BLaER1 (cell line): ENCODE results near the gene ATP1A3.
"Not testable (repeated sequence)": the region's sequence is repeated elsewhere in the genome, so short reads cannot be mapped to it uniquely, and the experiment has no call there.

Experiments used
- H3K27ac ChIP-seq: shearing (Covaris generic); formaldehyde crosslinking; 2 replicates; pipeline ENCODE4 v1.8.1; 2022
- H3K27me3 ChIP-seq: shearing (Covaris generic); formaldehyde crosslinking; 2 replicates; pipeline ENCODE4 v1.8.1; 2022
- H3K36me3 ChIP-seq: shearing (Covaris generic); formaldehyde crosslinking; 2 replicates; pipeline ENCODE4 v1.8.1; 2022
- H3K4me1 ChIP-seq: shearing (Covaris generic); formaldehyde crosslinking; 2 replicates; pipeline ENCODE4 v1.8.1; 2022
- H3K4me2 ChIP-seq: shearing (Covaris generic); formaldehyde crosslinking; 2 replicates; pipeline ENCODE4 v1.8.1; 2022
- H3K4me3 ChIP-seq: shearing (Covaris generic); formaldehyde crosslinking; 2 replicates; pipeline ENCODE4 v1.8.1; 2022
- H3K9ac ChIP-seq: shearing (Covaris generic); formaldehyde crosslinking; 2 replicates; pipeline ENCODE4 v1.8.1; 2022
- H3K9me3 ChIP-seq: shearing (Covaris generic); formaldehyde crosslinking; 2 replicates; pipeline ENCODE4 v1.8.1; 2022
- H4K20me1 ChIP-seq: shearing (Covaris generic); formaldehyde crosslinking; 2 replicates; pipeline ENCODE4 v1.8.1; 2022
- Cebpa-rat ChIP-seq: shearing (Covaris generic); IDR thresholded peaks from 2 replicates; pipeline ENCODE4 v1.8.1; 2022

The ATP1A3 gene

GRCh38 chr19:42030645-42031440 lies 36.8 kb upstream of the ATP1A3 start:
- Histone ChIP-seq H3K27ac (no peak overlapping the region), H3K4me2 (no peak overlapping the region), H3K9me3 (no peaks in the 10 kb centered on the region), H3K4me3 (no peak overlapping the region), H3K9ac (no peak overlapping the region), H3K4me1 (0 out of 2 replicates have a peak, but pooled peaks cover 4% of the 10 kb centered on the region), H3K36me3 (peaks cover 82% of the 10 kb centered on the region), H4K20me1 (0 out of 2 replicates have a peak, but pooled peaks cover 18% of the 10 kb centered on the region), H3K27me3 (no peaks in the 10 kb centered on the region)
- TF ChIP-seq Cebpa-rat: no peak

DNA sequence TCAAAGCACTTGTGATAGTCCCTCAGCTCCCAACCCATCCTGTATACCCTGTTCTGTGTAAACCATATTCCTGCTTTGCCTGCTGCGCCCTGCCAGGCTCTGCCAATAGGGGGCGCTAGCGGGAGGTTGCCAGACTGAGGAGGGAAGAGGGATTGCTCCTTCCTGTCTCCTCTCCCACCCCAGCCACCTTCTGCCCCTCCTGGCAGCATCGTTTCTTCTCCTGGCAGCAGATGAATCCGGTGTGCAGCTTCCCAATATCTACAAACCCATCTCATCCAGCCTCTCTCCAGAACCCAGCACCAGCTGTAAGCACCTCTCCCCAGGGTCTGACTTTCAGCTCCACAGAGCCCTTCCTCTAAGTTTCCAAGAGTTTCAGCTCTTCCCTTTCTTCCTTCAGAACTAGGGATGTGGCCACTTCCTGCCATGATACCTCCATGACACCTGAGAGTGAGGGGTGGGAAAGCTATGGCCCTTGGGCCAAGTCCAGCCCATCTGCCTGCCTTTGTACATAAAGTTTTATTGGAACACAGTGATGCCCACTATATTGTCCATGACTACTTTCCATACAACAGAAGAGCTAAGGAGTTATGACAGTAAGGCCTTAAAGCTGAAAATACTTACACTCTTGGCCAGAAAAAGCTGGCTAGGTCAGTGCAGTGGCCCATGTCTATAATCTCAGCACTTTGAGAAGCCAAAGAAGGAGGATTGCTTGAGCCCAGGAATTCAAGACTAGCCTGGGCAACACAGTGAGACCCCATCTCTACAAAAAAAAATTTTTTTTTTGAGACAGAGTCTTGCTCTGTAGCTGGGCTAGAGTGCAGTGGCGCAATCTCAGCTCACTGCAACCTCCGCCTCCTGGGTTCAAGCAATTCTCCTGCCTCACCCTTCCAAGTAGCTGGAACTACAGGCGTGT lies 34.5 kb upstream of the ATP1A3 start:
- Histone ChIP-seq H3K27me3 (no peaks in the 10 kb centered on the region), H3K4me3 (no peak overlapping the region), H3K4me1 (no peaks in the 10 kb centered on the region), H3K9me3 (no peaks in the 10 kb centered on the region), H3K27ac (no peak overlapping the region), H3K4me2 (no peak overlapping the region), H3K36me3 (peaks cover 93% of the 10 kb centered on the region), H4K20me1 (0 out of 2 replicates have a peak, but pooled peaks cover 21% of the 10 kb centered on the region), H3K9ac (no peak overlapping the region)
- TF ChIP-seq Cebpa-rat: no peak

DNA sequence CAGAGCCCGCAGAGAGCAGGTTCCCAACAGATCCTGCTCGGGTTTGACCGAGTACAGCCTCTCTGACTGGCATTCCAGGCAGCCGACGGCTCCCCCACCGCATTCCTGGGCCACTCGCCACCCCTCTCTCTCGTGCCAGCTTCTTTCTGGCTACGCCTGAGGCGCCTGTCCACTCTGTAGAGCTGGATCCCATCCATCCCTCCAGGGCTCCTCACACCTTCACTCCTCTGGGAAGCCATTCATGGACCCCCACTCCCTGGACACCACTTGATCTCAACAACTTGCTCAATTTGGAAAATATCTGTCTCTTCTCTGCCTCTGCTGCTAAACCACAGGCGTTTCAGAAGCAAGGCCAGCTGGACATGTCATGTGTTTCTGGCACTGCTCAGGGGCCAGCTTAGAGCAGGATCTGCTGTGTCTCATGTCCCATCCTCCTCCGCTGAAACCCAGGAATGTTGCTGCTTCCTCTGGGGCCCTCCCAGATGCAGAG lies 30.6 kb upstream of the ATP1A3 start:
- Histone ChIP-seq H3K36me3 (peaks cover 96% of the 10 kb centered on the region), H3K27me3 (no peaks in the 10 kb centered on the region), H3K4me2 (no peak overlapping the region), H4K20me1 (peaks cover 37% of the 10 kb centered on the region), H3K4me1 (peaks cover 20% of the 10 kb centered on the region), H3K9me3 (no peaks in the 10 kb centered on the region), H3K4me3 (no peak overlapping the region), H3K27ac (no peak overlapping the region), H3K9ac (no peak overlapping the region)
- no peak for TF ChIP-seq Cebpa-rat

DNA sequence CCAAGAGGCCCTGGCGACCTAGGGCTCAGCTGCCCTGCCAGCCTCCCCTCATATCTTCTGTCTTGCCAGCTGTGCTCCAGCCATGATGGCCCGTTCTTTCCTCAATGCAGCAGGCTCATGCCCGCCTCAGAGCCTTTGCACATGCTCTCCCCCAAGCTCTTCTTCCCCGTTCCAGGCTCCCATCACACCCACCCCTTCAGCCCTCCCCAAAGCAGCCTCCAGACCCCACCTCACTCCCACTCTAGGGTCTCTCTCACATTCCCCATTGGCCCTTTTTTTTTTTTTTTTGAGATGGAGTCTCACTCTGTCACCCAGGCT lies 29.9 kb upstream of the ATP1A3 start:
- Histone ChIP-seq H3K4me2 (no peak overlapping the region), H3K9me3 (no peaks in the 10 kb centered on the region), H3K9ac (no peak overlapping the region), H3K27ac (no peak overlapping the region), H4K20me1 (peaks cover 33% of the 10 kb centered on the region), H3K27me3 (no peaks in the 10 kb centered on the region), H3K36me3 (peaks cover 96% of the 10 kb centered on the region), H3K4me3 (no peak overlapping the region), H3K4me1 (peaks cover 26% of the 10 kb centered on the region)
- TF ChIP-seq Cebpa-rat: no peak

DNA sequence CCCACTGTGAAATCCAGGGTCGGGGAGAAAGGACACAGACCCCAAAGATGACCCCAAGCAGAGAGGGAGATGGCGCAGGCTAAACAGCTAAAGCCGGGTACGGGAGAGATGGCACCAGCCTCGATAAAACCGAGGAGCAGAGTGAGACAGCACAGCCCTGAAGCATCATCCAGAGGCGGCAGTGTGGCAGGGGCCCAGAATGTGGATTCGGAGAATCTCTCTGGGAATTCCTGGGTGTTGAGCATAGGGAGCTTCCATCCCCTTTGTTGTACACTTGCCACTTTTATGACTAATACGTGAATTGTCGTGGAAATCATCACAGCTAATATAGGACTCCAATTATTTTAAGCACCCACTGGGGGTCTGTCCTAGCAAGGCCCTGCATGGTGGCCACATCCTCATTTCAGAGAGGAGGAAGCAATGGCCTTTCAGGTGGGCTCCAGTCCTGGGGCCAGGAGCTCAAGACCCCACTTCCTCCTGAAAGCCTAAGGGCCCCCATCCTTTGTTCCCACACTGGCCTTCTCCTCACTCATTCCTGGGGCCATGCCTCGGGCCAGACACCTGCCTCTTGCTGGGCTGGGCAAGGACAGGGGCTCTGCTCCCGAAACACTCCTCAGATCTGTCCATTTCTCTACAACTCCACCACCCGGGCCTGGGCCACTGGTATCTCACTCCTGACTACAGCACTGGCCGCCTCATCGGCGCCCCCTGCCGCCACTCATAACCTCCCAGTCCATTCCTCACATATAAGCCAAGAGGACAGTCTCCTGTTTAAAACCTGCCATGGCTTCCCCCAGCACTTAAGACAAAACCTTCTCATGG lies 29.3 kb upstream of the ATP1A3 start:
- no peak for TF ChIP-seq Cebpa-rat
- H3K9me3 ChIP-seq: no peaks in the 10 kb centered on the region
- H3K36me3 ChIP-seq: peaks cover 94% of the 10 kb centered on the region
- no peak overlapping the region for H3K4me2 ChIP-seq
- no peak overlapping the region for H3K9ac ChIP-seq
- H3K27me3 ChIP-seq: no peaks in the 10 kb centered on the region
- no peak overlapping the region for H3K27ac ChIP-seq
- peaks cover 33% of the 10 kb centered on the region for H4K20me1 ChIP-seq
- H3K4me3 ChIP-seq: no peak overlapping the region
- H3K4me1 ChIP-seq: peaks cover 31% of the 10 kb centered on the region

- Histone ChIP-seq H3K9me3 (no peaks in the 10 kb centered on the region), H3K4me3 (no peak overlapping the region), H4K20me1 (peaks cover 31% of the 10 kb centered on the region), H3K27ac (no peak overlapping the region), H3K4me1 (peaks cover 38% of the 10 kb centered on the region), H3K4me2 (peak overlapping the region; percentile 42), H3K36me3 (peaks cover 94% of the 10 kb centered on the region), H3K9ac (no peak overlapping the region), H3K27me3 (no peaks in the 10 kb centered on the region)
- no peak for TF ChIP-seq Cebpa-rat
Observed at GRCh38 chr19:42022616-42023015, 28.6 kb upstream of the ATP1A3 start.

- Histone ChIP-seq H4K20me1 (peaks cover 26% of the 10 kb centered on the region), H3K27me3 (no peaks in the 10 kb centered on the region), H3K4me1 (peaks cover 42% of the 10 kb centered on the region), H3K9ac (peak overlapping the region; percentile 38; the same call in 1 of the 2 replicates), H3K4me3 (no peak overlapping the region), H3K4me2 (peak overlapping the region; percentile 42), H3K27ac (0 out of 2 replicates have a peak overlapping the region, but pooled peaks have one; percentile 40), H3K9me3 (no peaks in the 10 kb centered on the region), H3K36me3 (peaks cover 93% of the 10 kb centered on the region)
- no peak for TF ChIP-seq Cebpa-rat
Observed at GRCh38 chr19:42021185-42021584, 27.2 kb upstream of the ATP1A3 start.

DNA sequence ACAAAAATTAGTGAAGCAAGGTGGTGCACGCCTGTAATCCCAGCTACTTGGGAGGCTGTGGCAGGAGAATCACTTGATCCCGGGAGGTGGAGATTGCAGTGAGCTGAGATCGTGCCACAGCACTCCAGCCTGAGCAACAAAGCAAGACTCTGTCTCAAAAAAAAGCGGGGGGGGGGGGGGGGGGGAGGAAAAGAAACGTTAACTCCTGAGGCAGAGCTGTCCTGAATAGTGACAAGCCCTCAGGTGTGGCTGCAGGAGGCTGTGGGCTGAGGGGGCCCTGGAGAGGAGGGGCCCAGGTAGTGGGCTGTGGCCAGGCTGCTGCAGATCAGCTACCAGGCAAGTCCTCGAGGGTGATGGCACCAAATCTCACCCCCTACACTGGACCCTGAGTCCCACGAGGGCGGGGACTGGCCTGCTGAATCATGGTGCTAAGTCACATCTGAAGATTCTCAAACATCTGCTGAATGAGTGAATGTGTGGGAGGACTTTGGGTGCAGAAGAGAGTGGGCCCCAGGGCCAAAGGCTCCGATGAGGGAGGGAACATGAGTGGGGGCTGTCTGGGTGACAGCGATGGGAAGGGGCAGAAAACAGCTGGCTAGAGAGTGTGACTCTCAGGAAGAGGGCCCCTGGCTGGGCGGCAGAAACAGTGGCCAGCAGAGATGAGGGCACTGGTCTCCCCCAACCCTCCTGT lies 24.6 kb upstream of the ATP1A3 start:
- Histone ChIP-seq H3K4me3 (no peak overlapping the region), H3K36me3 (peaks cover 82% of the 10 kb centered on the region), H3K4me2 (peak overlapping the region; percentile 40; the same call in 1 of the 2 replicates), H3K4me1 (peaks cover 42% of the 10 kb centered on the region), H3K27ac (no peak overlapping the region), H3K27me3 (no peaks in the 10 kb centered on the region), H3K9ac (no peak overlapping the region), H3K9me3 (no peaks in the 10 kb centered on the region), H4K20me1 (peaks cover 19% of the 10 kb centered on the region)
- no peak for TF ChIP-seq Cebpa-rat

DNA sequence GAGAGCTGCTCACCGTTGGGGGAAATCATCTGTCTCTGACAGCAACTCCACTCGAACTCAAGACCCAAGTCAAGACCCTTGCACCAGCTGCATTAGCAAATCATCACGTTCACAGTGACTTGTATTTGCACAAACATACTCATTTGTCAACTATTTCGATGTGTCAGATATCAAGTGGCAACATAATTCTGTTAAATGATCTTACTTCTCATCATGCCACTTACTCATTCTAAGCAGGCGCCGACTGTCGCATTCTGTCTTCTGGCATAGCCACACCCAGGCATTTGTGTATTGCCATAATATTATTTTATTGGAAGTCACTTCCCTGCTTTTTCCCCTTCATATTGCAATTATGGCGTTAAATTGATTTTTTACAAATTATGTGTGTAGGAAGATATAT lies 23.0 kb upstream of the ATP1A3 start:
- Histone ChIP-seq H3K27ac (no peak overlapping the region), H3K4me1 (peaks cover 34% of the 10 kb centered on the region), H3K4me3 (no peak overlapping the region), H3K9me3 (no peaks in the 10 kb centered on the region), H4K20me1 (peaks cover 11% of the 10 kb centered on the region), H3K36me3 (peaks cover 68% of the 10 kb centered on the region), H3K4me2 (no peak overlapping the region), H3K27me3 (no peaks in the 10 kb centered on the region), H3K9ac (no peak overlapping the region)
- no peak for TF ChIP-seq Cebpa-rat

DNA sequence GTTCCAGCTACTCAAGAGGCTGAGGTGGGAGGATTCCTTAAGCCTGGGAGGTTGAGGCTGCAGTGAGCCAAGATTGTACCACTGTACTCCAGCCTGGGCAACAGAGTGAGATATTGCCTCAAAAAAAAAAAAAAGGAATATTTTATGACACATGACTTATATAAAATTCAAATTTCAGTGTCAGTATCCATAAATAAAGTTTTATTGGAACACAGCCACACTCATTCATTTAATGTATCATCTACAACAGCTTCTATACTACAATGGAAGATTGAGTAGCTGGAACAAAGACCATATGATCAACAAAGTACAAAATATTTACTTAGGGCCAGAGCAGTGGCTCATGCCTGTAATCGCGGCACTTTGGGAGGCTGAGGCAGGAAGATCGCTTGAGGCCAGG lies 18.7 kb upstream of the ATP1A3 start:
- H3K27me3 ChIP-seq, H3K9me3 ChIP-seq, H3K27ac ChIP-seq, H3K4me2 ChIP-seq, H3K9ac ChIP-seq, H3K4me1 ChIP-seq, H4K20me1 ChIP-seq, H3K4me3 ChIP-seq: not testable (repeated sequence)
- peaks cover 43% of the 10 kb centered on the region for H3K36me3 ChIP-seq
